A549 treated with AZD2906 at 1 μM for 4 hours (cell line): ENCODE measurements around the gene SSUH2. TPM values are rescaled to one million over a fixed set of nuclear protein-coding genes. Genes with fewer than 3 reads are reported as not detected.

Source experiments
- total RNA-seq: library from RNA; stranded (reverse); fragments of 200-300 nt; extraction: Qiagen RNA extraction; gene quantifications from 5 replicates; pipeline ENCODE4 v1.2.3, GENCODE V29; 2022

SSUH2 gene, protein sequence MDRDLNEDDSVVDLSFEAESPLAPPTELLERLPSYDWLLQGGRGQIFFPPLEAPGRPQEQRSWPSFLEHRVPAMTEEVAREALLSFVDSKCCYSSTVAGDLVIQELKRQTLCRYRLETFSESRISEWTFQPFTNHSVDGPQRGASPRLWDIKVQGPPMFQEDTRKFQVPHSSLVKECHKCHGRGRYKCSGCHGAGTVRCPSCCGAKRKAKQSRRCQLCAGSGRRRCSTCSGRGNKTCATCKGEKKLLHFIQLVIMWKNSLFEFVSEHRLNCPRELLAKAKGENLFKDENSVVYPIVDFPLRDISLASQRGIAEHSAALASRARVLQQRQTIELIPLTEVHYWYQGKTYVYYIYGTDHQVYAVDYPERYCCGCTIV
- total RNA-seq: 0.60 to 1.1 TPM (median 1.0 TPM) in 5 replicates

DNA sequence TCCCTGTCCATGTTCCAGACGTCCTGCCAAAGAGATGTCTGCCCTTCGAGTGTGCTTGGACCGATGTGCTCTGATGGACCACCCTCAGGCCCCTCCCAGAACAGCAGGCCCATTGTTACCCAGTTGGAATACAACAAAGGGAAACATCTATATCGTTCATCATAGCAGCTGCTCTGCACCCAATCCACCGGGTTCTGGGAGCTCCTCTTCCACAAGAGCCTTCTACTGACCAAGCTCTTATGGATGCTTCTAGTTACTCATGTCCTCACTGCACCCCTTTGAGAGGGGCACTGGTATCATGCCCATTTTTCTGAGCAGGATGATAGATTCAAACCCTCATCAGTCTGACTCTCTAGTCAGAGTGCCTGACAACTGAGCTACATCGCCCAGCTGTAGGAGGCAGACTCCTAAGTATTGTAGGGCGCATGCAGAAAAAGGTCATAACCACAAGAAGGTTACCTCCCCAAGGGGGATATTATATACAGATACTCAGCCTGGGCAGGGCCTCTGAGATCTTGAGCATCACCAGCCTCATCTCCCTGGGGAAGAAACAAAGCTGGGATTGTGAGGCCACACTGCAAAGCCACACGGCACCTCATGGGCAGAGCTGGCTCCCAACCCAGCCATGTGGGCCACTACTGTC lies at the start of gene SSUH2:
SSUH2 (minus strand) TSS at position 51 of the 643 bp plus-strand sequence; CDS start at position 11, 40 bp downstream.

Other genes with a start within 250 kb of the SSUH2 start
- gene LMCD1, start 143.0 kb downstream of the SSUH2 start, total RNA-seq: 55.8 to 86.7 TPM (median 71.3 TPM) in 5 replicates
- gene CAV3, start 89.0 kb upstream of the SSUH2 start, total RNA-seq: 0.16 TPM in 1 of 5 replicates, not detected in the others
- gene OXTR, start 124.8 kb upstream of the SSUH2 start, total RNA-seq: 8.5 to 10.1 TPM (median 9.5 TPM) in 5 replicates